Measurements from ENCODE around the gene PEPD.

- TF ChIP-seq CTCF (conservative IDR thresholded peaks at IDR 0.05; ENCODE audit: low read length) (no peak), EZH2phosphoT487 (IDR thresholded peaks at IDR 0.05; ENCODE audit: borderline replicate concordance) (no peak)
Observed at GRCh38 chr19:33384983-33385382, 136.6 kb downstream of the PEPD start.
